Measurements from ENCODE around the gene TESMIN.

TESMIN gene

DNA sequence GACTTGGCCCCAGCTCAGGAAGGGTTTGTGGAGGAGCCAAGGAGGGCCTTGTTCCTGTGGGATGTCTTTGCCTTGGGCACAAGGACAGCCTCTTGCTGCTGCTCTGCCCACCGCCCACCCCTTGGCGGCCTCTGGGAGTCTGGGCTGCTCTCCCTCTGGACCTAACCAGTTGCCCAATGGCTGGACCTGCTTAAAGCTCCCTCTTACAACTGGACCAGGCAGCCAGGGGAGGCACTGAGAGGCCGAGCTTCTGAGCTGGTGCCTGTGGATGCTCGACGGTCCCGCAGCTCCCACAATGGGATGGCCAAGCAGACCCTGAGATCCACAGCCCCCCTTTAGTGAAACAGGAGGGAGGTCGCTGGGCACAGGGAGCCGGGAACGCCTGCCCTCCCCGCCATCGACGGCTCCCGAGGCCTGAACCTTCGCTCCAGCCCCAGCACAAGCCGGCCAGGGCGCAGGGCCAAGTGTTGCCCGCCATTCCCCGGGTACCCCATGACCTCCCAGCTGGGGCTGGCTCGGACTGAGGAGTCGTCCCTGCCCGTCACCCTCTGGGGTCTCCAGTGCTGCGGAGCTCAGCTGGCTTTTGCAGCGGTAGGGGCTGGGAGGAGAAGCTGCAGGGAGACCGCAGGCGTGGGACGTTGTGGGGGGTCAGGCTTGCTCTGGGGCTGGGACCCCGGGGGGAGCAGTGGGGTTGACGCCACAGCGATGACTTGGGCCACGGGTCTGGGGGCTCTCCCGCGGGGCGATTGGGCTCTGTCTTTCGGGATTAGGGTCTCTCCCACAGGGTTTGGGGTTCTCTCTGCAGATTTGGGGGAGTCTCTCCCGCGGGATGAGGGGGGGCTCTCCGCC, 67.6 kb downstream of the TESMIN start:
- DNase-seq (ENCODE audit: low spot score), result no peak

DNA sequence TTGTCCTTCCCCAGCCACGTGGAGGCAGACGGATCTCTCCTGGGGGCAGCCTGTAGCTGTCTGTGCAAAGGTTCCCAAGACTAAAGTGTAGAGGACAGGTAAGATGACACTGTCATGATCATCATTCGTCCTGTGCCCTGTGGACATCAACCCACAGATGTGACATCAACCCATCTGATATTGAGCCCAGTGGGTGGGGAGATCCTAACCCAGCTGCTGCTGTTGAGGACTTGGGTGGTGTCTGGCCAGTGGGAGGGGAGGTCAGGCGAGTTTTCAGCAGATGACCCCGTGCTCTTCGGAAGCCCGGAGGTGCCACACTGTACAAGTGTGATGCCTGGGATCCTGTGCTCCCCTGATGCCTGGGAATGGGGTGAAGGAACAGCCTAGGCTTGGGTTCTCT, 68.2 kb downstream of the TESMIN start:
- DNase-seq (ENCODE audit: low spot score), result no peak

DNA sequence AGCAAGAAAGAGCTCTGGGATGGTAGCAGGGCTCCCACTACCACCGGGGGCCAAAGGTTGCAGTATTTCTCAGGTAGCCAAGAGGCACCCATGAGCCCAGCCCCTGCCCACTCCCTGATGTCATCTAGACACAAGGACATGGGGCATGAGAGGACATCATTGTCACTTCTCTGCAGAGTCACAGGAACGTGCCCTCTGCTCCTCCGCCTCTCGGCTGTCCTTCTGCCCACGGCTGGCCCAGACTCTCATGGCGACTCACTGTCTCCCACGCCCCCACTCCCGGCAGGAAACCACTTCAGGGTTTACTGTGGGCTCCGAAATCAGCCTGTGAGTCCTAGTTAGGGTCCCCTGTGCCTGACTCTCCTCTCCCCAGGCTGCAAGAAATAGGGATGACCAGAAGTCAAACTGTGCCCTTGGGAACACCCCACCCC, 68.8 kb downstream of the TESMIN start:
- DNase-seq (ENCODE audit: low spot score), result no peak

DNA sequence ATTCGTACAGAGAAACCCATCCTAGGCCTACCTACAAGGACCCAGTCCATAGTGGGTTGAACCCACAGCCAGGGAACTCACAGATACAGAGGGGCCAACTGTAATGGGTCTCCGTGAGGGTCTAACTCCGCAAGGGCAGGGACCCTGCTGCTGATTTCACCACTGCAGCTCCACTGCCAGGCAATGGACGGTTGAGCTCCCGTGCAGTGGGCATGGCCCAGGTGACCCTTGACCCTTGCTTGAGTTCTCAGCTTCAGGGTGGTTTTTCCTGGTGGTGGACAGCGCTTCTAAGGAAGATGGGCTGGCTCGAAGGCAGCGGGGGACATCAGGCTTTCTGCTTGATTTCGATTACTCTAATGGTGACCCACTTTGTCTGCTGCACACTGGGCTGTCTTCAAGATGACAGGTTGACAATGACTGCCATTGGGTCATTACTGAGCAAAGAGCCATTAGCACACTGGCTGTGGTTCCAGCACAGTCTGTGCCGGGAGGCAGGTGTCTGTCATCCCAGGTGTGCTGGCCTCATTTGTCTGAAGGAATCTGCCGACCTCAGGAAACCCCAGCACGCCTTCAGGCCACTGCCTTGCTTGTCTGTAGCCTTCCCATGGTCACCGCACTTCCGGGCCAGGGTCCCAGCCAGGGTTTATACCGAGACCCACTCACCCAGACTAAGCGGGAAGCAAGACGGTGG, 70.6 kb downstream of the TESMIN start:
- no peak for DNase-seq (ENCODE audit: low spot score)

DNA sequence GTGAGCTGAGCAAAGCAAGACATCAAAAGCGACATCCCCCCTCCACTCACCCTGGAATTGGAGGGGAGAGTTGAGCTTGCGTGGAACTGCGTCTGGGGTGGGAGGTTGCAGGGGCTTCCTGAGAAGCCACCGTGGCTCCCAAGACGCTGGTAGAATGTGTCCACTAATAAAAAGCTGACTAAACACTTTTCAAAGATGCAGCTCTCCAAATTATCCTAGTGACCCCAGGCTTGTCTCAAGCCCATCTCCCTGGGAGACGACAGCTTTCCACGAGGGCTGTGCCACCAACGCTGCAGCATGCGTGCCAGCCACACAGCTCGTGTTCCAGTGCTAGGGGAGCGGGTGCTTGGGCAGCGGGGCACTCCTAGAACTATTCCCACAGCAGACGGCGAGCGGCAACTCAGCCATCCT, 73.3 kb downstream of the TESMIN start:
- no peak for DNase-seq (ENCODE audit: low spot score)

DNA sequence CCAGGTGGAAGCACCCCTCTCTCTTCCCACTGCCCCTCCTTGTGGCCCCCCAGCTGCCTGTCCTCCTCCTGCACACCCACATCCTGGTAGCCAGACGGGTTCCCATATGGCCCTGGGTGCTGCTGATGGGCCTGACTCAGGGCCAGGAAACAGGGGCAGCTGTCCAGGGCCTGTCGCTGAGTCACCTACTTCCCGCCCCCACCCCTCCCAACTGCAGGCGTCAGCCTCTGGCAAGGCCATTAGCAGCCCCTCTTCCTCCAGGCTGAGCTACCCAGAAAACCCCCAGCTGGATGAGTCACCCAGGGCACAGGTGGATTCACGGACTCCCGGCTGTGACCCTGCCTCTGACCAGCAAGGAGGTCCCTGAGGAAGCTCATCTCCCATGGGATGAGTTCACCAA, 73.9 kb downstream of the TESMIN start:
- DNase-seq (ENCODE audit: low spot score), result no peak

DNA sequence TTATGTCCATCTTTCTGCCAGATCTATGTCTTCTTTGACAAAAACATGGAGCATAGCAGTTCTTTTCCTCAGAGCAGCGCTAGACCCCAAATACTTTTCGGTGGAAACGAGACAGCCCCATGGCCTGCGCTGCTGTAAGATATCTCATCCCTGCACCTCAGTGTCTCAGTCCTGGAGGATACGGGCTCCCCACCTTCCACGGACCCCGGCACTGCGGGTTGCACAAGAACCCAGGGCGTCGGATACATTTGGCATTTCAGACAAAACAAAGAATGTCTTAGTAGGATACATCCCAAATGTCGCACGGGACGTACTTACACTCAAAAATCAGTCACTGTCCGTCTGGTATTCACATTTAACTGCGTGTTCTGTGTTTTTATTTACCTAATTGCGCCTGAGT, 76.9 kb downstream of the TESMIN start:
- DNase-seq (ENCODE audit: low spot score), result no peak

DNA sequence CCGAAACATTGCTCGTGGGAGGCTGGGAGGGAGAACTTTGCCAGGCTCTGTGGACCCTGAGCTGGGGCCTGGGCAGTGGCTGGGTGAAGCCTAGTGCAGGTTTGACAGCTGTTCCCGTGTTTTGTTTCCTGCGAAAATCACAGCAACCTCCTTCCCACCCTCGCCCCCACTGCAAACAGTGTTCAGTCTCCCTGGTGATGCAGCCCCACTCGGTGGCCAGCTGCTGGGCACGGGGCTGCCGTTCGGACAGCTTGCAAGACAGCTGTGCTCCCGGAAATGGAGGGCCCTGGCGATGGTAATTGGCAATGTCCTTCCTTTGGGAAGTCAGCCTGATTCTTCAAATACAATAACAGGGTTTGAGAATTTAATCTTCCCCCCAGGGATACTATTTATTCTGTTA, 77.3 kb downstream of the TESMIN start:
- no peak for DNase-seq (ENCODE audit: low spot score)

DNA sequence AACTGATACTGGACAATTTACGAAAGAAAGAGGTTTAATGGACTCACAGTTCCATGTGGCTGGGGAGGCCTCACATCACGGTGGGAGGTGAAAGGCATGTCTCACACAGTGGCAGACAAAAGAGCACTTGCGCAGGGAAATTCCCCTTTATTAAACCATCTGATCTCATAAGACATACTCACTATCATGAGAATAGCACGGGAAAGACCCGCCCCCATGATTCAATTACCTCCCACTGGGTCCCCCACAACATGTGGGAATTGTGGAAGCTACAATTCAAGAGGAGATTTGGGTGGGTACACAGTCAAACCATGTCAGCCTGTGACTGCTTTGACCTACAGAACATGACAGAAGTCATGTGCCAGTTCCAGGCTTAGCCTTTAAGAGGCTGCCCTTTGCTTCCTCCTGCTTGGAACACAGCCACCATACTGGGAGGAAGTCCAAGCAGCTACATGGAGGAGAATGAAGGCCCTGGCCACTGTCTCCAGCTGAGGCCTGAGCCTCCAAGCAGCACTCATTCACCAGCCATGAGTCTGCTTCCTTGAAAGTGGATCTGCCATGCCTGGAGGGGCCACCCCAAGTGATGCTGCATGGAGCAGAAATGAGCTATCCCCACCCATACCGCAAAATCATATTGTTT, 77.9 kb downstream of the TESMIN start:
- no peak for DNase-seq (ENCODE audit: low spot score)

DNA sequence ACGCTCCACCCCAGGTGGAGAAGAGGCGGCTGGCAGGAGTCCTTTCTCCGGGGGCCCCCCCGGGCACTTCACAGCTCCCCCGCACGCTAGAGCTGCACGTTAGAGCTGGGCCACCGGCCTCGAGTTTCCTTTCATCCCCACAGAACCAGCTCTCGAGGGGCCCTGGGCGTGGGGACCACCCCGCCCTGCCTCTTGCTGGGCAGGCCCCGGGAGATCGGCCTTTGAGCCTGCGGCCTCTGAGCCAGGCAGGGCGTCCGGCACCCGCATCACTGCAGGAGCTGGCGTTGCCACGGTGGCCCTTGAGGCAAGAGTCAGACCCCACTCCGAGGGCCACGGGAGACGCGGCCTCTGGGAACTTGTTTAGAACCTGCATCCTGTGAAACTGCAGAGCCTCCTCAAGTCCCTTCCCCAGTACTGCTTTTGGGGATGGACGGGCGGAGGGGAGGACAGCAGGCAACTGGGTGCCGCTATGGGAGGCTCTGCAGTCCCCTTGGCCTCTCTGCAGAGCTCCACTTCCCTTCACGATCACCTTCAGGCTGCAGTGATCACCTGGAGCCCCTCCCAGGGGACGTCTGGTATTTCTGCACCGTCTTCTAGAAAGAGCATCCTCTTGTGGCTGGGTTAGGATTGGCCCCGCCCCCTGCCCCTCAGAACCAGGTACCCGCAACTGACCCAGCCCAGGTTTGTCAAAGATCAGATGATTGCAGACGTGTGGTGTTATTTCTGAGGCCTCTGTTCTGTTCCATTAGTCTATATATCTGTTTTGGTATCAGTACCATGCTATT, 80.9 kb downstream of the TESMIN start:
- DNase-seq (ENCODE audit: low spot score), result no peak

DNA sequence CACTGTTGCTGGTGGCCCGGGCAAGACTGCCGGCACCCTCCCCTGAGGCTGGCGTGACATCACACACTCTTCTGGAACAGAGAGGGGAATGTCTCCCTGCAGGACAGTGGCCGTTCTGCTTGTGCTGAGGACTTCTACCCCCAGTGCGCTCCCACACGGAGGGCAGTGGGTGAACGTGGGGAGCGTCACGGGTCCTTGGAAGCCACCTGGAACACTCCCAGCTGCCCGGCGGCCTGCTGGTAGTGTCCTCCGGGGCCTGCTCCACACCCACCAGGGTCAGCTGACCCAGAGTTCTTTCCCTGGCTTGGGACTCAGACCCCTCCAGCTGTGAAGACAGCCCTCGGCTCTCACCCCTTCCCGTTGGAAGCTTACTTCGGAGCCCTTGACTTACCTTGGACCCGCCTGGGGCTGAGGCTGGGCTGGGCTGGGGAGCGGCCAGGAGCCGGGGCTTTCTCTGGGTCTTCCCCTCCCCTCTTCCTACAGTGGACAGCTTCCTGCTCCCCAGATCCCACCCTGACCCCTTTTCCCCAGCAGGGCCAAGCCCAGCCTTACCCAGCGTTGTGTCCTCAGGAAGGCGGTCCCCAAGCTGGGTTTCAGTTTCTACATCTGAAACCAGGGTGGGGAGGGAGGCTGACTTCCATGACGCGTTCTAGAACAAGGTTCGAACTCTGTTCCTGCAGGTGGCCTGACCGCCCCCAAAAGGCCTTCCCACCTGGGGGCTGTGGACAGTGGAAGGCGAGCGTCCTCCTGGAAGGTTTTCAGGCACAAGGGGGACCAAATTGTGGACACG, 81.8 kb downstream of the TESMIN start:
- DNase-seq (ENCODE audit: low spot score), result no peak

DNA sequence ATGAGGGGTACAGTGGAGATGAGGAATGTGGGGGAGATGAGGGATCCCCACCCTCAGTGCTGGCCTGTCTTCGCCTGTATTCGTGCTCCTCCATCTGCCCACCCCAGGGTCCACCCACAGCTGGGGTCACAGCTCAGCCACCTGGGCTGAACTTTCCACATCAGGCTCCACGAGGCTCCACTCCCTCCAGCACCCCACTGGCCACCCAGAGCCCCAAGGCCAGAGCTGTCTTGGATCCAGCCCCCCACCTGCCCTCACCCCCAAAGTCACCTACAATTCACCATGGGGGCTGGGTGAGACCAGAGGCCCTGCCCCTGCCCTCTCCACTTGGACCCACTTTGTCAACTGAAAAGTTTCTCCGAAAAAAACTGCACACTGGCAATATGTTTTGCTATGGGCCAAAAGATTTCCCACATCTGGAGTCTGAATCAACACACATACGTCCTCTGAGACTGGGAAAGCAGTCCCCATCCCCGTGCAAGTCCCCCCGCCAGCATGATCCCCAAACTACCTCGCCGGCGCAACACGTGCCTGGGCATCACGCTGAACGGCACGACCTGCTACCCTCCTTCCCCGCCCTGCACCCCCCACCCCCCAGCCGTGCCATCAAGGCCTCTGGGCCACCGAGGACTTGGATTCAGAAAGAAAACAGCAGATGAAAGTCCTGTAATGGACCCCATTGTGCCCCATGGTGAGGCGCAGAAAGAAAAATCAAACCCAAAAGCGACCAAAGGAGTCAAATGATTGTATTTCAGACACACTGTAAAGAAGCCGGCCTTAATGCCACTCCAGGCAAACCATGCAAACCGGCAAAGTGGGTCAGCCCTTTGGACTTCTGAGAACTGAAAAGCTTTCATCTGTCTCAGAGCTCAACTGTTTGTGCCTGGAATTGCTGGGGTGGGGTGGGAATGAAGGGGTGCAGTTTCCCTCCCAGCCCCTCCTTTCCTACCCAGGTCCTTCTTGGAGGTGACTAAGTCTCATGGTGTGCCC, 83.5 kb downstream of the TESMIN start:
- no peak for DNase-seq (ENCODE audit: low spot score)

DNA sequence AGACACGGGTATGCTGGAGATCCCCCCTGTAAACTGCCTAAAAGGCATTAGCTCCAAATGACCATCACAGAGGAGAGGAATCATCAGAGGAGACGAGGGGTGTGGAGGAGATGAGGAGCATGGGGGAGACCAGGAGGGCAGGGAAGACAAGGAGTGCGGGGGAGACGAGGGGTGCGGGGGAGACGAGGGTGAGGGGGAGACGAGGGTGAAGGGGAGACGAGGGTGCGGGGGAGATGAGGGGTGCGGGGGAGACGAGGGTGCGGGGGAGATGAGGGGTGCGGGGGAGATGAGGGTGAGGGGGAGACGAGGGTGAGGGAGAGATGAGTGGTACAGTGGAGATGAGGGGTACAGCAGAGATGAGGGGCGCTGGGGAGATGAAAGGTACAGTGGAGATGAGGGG, 84.5 kb downstream of the TESMIN start:
- no peak for DNase-seq (ENCODE audit: low spot score)

DNA sequence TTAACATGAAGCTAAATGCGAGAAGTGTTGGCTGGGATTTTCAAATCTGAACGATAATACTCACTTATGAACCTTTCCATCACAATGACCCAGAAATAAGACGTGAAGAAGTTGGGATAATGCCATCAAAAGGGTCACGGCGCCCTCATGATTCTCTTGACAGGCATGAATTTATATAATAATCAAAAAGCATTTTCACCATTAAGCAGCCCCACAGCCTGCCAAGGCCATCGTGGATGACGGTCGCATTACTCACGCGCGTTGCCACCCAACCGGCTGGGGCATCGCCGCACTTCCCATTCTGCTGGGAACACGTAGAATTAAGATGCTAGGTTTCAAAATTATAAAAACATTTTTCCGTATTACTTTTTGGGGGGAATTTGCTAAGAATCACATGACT, 85.9 kb downstream of the TESMIN start:
- no peak for DNase-seq (ENCODE audit: low spot score)

DNA sequence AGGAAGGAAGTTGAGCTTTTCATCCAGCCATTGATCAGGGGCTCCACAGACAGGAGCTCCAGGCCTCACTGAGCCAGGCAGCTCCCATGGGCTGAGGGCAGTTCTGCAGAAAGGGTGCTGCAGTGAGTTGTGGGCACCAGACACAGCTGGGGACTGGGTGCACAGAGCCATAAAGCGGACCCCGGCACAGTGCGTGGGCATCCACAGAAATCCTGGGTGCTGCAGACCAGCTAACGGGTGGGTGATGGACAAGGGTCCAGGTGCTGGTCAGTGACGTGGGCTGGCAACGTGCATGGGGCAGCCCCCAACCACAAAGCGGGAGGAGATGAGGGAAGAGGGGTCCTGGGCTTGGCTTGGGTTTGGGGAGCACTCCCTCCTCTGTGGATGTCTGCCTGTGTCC, 86.4 kb downstream of the TESMIN start:
- no peak for DNase-seq (ENCODE audit: low spot score)

DNA sequence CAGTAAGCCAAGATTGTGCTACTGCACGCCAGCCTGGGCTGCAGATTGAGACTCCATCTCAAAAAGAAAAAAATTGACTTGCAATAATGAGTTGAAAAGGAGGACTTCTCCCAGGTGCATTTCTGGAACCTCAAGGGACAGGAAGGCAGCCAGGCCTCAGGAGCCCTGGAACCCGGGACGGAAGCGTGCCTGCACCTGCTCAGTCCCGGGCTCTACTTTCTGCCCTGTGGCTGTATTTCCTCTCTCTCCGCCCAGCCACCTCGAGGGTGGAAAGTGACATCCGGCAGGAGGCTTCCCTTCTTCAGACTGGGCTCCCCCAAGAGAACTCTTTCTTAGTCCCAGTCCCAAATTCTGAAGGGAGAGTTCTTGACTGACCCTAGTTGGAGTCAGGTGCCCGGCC, 87.2 kb downstream of the TESMIN start:
- no peak for DNase-seq (ENCODE audit: low spot score)

DNA sequence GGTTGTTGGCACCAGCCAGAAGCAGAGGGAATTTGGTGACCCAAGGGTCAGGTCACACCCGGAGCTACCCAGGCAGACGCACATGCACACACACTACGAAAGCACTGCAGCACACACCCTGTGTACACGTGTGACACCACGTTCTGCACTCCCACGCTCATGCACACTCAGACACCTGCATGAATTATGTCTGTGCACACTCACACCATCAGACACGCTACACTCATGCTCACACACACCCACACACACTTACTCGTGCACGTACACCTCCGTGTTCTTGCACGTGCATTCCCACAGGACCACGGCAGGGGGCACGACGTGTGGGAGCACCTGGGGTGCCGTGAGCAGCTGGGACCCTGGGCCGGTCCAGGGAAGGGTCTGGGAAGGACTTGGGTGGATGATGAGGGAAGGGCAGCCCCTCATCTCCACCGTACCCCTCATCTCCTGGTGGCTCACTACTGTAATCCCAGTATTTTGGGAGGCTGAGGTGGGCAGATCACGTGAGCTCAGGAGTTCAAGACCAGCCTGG, 87.8 kb downstream of the TESMIN start:
- DNase-seq (ENCODE audit: low spot score), result no peak

DNA sequence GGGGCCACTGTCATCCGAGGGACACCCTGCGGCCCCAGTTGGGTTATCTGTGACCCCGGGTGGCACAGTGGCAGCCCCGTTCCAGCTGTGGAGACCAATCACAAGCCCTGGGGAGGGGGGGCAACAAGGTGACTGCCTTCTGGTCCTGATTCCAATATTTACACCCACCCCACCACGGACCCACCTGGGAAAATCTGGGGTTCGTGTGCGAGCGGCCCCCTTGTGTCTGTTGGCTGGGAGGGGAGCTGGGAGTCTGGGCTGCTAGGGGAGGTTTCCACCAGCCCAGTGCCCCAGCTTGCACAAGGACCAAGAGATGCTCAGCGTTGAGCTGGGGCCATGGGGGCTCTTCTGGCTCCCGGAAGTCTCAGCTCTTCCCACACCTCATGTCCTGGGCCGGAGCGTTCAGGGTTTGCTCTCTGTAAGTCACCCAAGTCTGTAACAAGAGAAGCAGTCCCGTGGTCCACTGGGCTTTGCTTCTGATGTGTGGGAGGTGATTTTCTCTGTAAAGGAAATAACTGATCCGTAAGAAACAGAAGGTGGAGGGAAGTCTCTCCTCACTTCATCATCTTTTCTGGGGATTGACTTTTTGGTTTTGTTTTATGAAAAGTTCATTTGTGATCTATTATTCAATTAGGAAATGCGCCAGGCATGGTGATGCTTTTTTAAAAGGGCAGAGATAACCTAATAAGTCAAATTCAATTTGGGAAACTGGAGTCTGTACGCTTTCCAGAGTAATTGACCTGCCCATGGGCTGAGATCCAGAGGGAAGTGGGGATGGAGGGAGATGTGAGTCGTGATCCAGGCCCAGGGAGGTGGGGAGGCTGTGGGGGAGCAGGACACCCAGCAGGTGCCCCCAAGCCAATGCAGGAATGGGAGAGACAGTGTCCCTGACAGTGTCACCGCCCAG, 89.4 kb downstream of the TESMIN start:
- no peak for DNase-seq (ENCODE audit: low spot score)

DNA sequence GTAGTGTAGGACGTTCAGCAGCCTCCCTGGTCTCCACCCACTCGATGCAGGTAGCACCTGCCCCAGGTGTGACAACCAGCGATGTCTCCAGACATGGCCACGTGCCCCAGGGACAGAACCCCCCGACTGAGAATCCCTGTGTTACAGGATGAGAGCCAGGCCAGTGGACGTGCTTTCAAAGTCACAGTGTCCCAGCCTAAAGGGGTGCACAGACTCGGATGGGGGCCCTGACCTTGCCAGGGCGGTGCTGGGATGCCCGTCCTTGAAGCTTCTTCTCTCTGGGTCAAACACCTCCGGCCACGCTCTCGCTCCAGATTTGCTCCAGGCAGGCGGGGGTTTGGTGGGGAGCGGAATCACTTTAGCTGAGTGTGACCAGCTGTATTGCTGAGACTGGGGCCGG, 90.3 kb downstream of the TESMIN start:
- no peak for DNase-seq (ENCODE audit: low spot score)

Data from germinal center (tissue), 1 donor.